ELF-1 (cell line): ENCODE measurements around the gene CLPTM1L.

Experiments
- DNase-seq: peaks from one replicate; pipeline ENCODE4 v3.0.0-alpha.2; 2016; ENCODE audit warnings: low read depth, low spot score

CLPTM1L gene

GRCh38 chr5:1344975-1345838 lies at the start of gene CLPTM1L:
CLPTM1L (minus strand) TSS chr5:1345099; CDS start chr5:1344841, 258 bp downstream.
- DNase-seq: peak; percentile 89

- DNase-seq: no peak
Observed at GRCh38 chr5:1393571-1394501, 48.9 kb upstream of the CLPTM1L start.

GRCh38 chr5:1392801-1393565 lies 48.1 kb upstream of the CLPTM1L start:
- no peak for DNase-seq

- DNase-seq: no peak
Observed at GRCh38 chr5:1392261-1392660, 47.4 kb upstream of the CLPTM1L start.

- no peak for DNase-seq
Observed at GRCh38 chr5:1391691-1392090, 46.8 kb upstream of the CLPTM1L start.

GRCh38 chr5:1390861-1391600 lies 46.1 kb upstream of the CLPTM1L start:
- no peak for DNase-seq

- DNase-seq: no peak
Observed at GRCh38 chr5:1390333-1390732, 45.4 kb upstream of the CLPTM1L start.

- no peak for DNase-seq
Observed at GRCh38 chr5:1388383-1388967, 43.6 kb upstream of the CLPTM1L start.

- no peak for DNase-seq
Observed at GRCh38 chr5:1387876-1388275, 43.0 kb upstream of the CLPTM1L start.

GRCh38 chr5:1387059-1387755 lies 42.3 kb upstream of the CLPTM1L start:
- no peak for DNase-seq

- peak; percentile 67 for DNase-seq
Observed at GRCh38 chr5:1386274-1386717, 41.4 kb upstream of the CLPTM1L start.

- peak; percentile 77 for DNase-seq
Observed at GRCh38 chr5:1385395-1386273, 40.7 kb upstream of the CLPTM1L start.

GRCh38 chr5:1384521-1384920 lies 39.6 kb upstream of the CLPTM1L start:
- DNase-seq: no peak

GRCh38 chr5:1383886-1384401 lies 39.0 kb upstream of the CLPTM1L start:
- no peak for DNase-seq

GRCh38 chr5:1383344-1383743 lies 38.4 kb upstream of the CLPTM1L start:
- DNase-seq: no peak

- DNase-seq: no peak
Observed at GRCh38 chr5:1382248-1382700, 37.4 kb upstream of the CLPTM1L start.

- no peak for DNase-seq
Observed at GRCh38 chr5:1381370-1382247, 36.7 kb upstream of the CLPTM1L start.

- no peak for DNase-seq
Observed at GRCh38 chr5:1380910-1381309, 36.0 kb upstream of the CLPTM1L start.
